HG03469 (cell line): ENCODE data around the gene KRT28.
"Not testable (repeated sequence)": the region's sequence is repeated elsewhere in the genome, so short reads cannot be mapped to it uniquely, and the experiment has no call there.

Experiments
- ATAC-seq: cut with Tn5 transposase; IDR thresholded peaks from one replicate; pipeline ENCODE4 v1.9.1; 2021; ENCODE audit warnings: mild to moderate bottlenecking, moderate library complexity, moderate number of reproducible peaks; ENCODE audit not compliant: unreplicated experiment

The KRT28 gene

GRCh38 chr17:40779181-40779909, 20.4 kb downstream of the KRT28 start:
- ATAC-seq: no peak

- no peak for ATAC-seq
These were observed 21.3 kb downstream of the KRT28 start for GRCh38 chr17:40778461-40778860.

GRCh38 chr17:40777971-40778370, 21.8 kb downstream of the KRT28 start:
- no peak for ATAC-seq

GRCh38 chr17:40777459-40777858, 22.3 kb downstream of the KRT28 start:
- no peak for ATAC-seq

GRCh38 chr17:40775945-40776344, 23.8 kb downstream of the KRT28 start:
- ATAC-seq: no peak

- no peak for ATAC-seq
These were observed 27.7 kb downstream of the KRT28 start, which contains the start of gene KRT26 for GRCh38 chr17:40772101-40772500. KRT26 (minus strand) TSS chr17:40772201; CDS start chr17:40772113, 88 bp downstream.

- no peak for ATAC-seq
These were observed 34.1 kb downstream of the KRT28 start for GRCh38 chr17:40765657-40766056.

GRCh38 chr17:40763752-40764151, 36.0 kb downstream of the KRT28 start:
- no peak for ATAC-seq

- ATAC-seq: no peak
These were observed 39.4 kb downstream of the KRT28 start for GRCh38 chr17:40760105-40761016.

GRCh38 chr17:40755231-40755630, 44.5 kb downstream of the KRT28 start, which contains the start of gene KRT25:
KRT25 (minus strand) TSS chr17:40755331; CDS start chr17:40755271, 60 bp downstream.
- no peak for ATAC-seq

- ATAC-seq: no peak
These were observed 46.0 kb downstream of the KRT28 start for GRCh38 chr17:40753804-40754203.

- no peak for ATAC-seq
These were observed 48.7 kb downstream of the KRT28 start for GRCh38 chr17:40751065-40751464.

- no peak for ATAC-seq
These were observed 49.4 kb downstream of the KRT28 start for GRCh38 chr17:40750391-40750790.

GRCh38 chr17:40748666-40749065, 51.1 kb downstream of the KRT28 start:
- ATAC-seq: not testable (repeated sequence)
